Activated naive CD4-positive, alpha-beta T cell treated with anti-CD3 and anti-CD28 coated beads, Interleukin-2, amount 50 U/mL, for 72 hours (primary cell): ENCODE measurements around the gene LAMA3. TPM values are rescaled to one million over a fixed set of nuclear protein-coding genes. Genes with fewer than 3 reads are reported as not detected.
A peak's percentile ranks its signal among the peaks of the same experiment; 100 is the strongest.

Experiments
- ATAC-seq, 2 donors: fragments of 150-1000 bp; cut with Tn5 transposase; 2 replicates each; pipeline ENCODE4 v1.10.0; 2021; ENCODE audit warnings: mild to moderate bottlenecking in 2 of 2, moderate library complexity in 2 of 2
- DNase-seq, 2 donors: peaks; one replicate each; pipeline ENCODE4 v3.0.0; 2021 to 2022; ENCODE audit warnings: low spot score in 2 of 2
- H3K27ac Mint-ChIP-seq, 2 donors: one replicate each; pipeline ENCODE4 v1.8.0; 2022; ENCODE audit warnings: mild to moderate bottlenecking in 2 of 2, mixed read lengths in 2 of 2
- H3K36me3 Mint-ChIP-seq, 2 donors: one replicate each; pipeline ENCODE4 v1.8.0; 2022; ENCODE audit warnings: mixed read lengths in 2 of 2
- H3K9me3 Mint-ChIP-seq, 2 donors: one replicate each; pipeline ENCODE4 v1.8.0; 2022; ENCODE audit warnings: mixed read lengths in 2 of 2
- total RNA-seq, 2 donors: library from RNA; stranded (reverse); gene quantifications; one replicate each; pipeline ENCODE4 v1.2.3, GENCODE V29; 2022

LAMA3 gene
- total RNA-seq, 2 donors from 2014 or later = 0.07 to 0.16 TPM

GRCh38 chr18:23945416-23946079 is 256.3 kb downstream of the LAMA3 start:
- DNase-seq = no peak
- ATAC-seq = no peak
- H3K9me3 Mint-ChIP-seq = no peaks in the 10 kb centered on the region
- no peak overlapping the region for H3K27ac Mint-ChIP-seq
- no peaks in the 10 kb centered on the region for H3K36me3 Mint-ChIP-seq

- ATAC-seq = no peak
- no peaks in the 10 kb centered on the region for H3K36me3 Mint-ChIP-seq
- no peak overlapping the region for H3K27ac Mint-ChIP-seq
- DNase-seq = no peak
- no peaks in the 10 kb centered on the region for H3K9me3 Mint-ChIP-seq
Observed at GRCh38 chr18:23949863-23950262, 260.6 kb downstream of the LAMA3 start.

GRCh38 chr18:23950644-23951043 is 261.4 kb downstream of the LAMA3 start:
- DNase-seq = no peak
- H3K36me3 Mint-ChIP-seq = no peaks in the 10 kb centered on the region
- H3K27ac Mint-ChIP-seq = no peak overlapping the region
- ATAC-seq = no peak
- H3K9me3 Mint-ChIP-seq = no peaks in the 10 kb centered on the region

DNA sequence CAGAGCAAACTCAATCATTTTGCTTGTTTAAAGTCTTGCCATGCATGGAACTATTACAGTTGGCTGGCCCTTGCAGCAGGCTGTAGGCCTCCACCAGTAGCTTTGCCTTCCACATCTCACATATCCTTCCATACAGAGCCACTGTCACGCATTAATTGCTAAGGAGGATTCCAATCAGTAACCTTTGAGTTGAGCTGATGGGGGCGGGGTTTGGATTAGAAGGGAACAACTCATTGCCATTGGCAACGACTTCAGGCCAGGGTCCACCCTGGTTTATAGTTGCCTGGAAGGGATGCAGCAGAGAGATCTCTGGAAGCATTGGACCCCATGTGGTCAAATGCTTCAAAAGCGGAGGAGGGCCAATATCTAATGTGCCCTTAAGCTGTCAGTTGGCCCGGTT is 262.0 kb downstream of the LAMA3 start:
- Mint-ChIP-seq H3K36me3 (no peaks in the 10 kb centered on the region), H3K9me3 (no peaks in the 10 kb centered on the region), H3K27ac (no peak overlapping the region)
- no peak for DNase-seq
- ATAC-seq = no peak

GRCh38 chr18:23953984-23954383 is 264.7 kb downstream of the LAMA3 start:
- ATAC-seq = no peak
- Mint-ChIP-seq H3K27ac (no peak overlapping the region), H3K36me3 (no peaks in the 10 kb centered on the region), H3K9me3 (no peaks in the 10 kb centered on the region)
- no peak for DNase-seq

DNA sequence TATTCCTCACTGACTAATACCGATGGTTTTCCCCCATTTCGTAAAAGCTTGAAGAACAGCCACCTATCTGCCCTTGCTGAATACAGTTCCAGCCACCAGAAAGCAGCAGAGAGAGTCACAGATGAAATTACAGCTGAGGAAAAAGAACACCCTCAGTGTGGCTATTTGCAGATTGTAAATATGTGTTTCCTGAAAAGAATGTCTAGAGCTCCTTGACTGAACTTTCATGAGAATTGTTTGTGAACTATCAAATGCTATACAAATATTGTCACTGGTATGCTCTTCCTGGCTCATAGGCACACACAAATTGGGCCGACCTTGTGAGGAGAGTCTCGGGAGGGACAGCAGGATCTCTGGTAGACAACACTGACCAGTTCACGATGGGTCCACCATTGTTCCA is 267.2 kb downstream of the LAMA3 start:
- Mint-ChIP-seq H3K36me3 (no peaks in the 10 kb centered on the region), H3K27ac (no peak overlapping the region), H3K9me3 (no peaks in the 10 kb centered on the region)
- ATAC-seq (no peak), DNase-seq (no peak)

DNA sequence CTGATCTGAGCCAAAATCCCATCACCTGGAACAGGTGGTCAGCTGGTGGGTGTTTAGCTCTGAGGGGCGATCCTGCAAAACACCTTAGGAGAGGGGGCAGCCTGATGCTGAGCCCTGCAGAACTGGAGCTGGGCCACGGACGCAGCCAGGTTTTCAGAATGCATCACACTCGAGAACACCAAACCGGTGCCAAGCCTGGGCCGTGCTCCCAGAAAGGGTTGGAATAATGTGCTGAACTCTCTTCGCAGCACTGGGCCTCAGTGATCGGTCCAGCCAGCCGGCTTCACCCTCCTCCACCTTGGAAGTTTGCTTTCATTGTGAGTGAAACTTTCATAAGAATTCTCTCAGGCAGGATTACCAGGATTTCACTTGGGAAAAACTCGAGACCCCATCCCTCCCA is 268.8 kb downstream of the LAMA3 start:
- Mint-ChIP-seq H3K36me3 (no peaks in the 10 kb centered on the region), H3K9me3 (no peaks in the 10 kb centered on the region), H3K27ac (no peak overlapping the region)
- ATAC-seq (no peak), DNase-seq (no peak)

DNA sequence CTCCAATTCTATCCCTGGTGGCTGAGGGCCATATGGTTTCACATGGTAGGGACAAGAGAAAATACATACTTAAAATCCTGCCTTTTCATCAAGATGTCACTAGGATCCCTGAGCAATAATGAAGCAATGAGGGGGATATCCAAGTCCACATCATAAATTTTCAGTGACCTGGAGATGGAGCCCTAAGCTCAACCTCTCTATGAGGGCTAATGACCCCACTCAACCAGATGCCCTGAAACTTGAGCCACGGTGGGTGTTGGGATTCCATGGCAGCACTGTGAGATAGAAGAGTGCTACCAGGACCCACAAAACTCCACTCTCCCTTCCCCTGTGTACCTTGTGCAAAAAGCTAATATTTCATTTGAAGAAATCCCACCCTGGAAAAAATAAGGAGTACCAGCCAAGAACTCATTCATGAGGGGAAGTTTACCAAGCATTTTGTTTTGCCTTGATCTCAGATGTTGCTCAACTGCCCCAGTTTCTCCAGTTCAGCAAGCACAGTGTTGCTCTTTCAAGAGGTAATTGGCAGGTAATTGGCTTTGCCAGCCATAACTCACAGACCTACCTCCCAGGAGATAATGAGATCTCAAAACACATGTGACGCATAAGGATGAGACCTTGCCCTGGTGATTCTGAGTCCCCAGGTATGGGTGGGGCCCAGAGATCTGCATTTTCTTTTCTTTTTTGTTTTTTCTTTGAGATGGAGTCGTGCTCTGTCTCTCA is 274.4 kb downstream of the LAMA3 start:
- Mint-ChIP-seq H3K27ac (no peak overlapping the region), H3K36me3 (peaks cover 0 to 9% of the 10 kb centered on the region in 2 donors), H3K9me3 (peaks cover 0 to 3% of the 10 kb centered on the region in 2 donors)
- DNase-seq (no peak), ATAC-seq (no peak)

GRCh38 chr18:23964282-23965238 is 275.3 kb downstream of the LAMA3 start:
- Mint-ChIP-seq H3K36me3 (peaks cover 0 to 9% of the 10 kb centered on the region in 2 donors), H3K27ac (peak overlapping the region; percentile 35 to 75), H3K9me3 (peaks cover 0 to 3% of the 10 kb centered on the region in 2 donors)
- ATAC-seq (peak; percentile 48 to 78), DNase-seq (peak in 1 of 2 donors; percentile 20)

DNA sequence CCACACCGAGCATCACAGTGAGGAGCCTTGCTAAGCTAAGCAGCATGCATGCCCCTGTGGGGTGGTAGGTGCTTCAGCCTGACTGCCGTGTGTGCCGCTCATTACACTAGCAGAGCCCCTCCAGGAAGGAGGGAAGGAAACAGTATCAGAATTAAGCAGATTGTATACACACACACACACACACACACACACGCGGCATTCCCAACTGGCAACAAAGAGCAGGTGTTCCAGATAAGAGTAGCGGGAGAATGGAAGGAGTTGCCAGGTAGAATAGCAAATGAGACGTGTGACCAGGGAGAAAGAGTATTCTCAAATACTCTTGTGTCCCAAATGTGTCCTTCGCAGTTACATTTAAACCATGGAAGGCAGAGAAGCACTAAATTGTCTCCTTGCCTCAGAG is 277.7 kb downstream of the LAMA3 start:
- peak overlapping the region in 1 of 2 donors; percentile 15 for H3K27ac Mint-ChIP-seq
- H3K9me3 Mint-ChIP-seq = peaks cover 0 to 3% of the 10 kb centered on the region in 2 donors
- H3K36me3 Mint-ChIP-seq = peaks cover 0 to 9% of the 10 kb centered on the region in 2 donors
- ATAC-seq = no peak
- DNase-seq = no peak

DNA sequence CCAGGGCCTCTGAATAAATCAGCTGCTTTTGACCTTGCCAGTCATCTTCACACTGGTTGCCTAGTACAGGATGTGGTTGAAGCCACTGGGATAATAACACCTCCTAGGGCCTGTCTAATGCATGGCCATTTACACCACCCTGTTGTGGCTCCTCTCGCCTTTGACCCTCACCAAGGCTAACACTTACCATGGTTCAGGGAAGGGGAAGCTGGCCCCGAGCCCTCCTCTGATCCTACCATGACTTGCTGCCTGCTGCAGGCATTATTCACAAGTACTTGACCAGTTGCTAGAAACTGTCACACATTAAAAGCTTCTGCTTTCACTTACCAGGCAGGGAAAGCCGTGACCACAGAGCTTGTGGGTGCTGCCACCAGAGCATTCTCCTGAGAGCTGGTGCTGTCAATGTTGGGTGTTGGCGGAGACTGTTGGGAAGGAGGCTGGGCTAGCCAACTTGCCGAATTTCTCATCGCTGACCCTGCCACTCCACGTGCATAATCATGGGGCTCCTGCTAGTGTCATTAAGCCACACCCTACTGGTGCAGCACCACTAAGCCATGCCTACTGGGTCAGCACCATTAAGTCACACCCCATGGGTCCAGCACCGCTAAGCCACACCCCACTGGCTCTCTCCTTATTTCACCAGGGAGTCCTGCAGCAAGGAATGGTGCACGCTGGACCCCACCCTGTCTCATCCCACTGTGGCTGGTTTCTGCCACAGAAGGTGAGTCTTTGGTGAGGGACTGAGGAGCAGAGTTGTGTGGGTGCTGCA is 278.3 kb downstream of the LAMA3 start:
- peak; percentile 41 to 84 for ATAC-seq
- peaks cover 0 to 9% of the 10 kb centered on the region in 2 donors for H3K36me3 Mint-ChIP-seq
- peaks cover 0 to 3% of the 10 kb centered on the region in 2 donors for H3K9me3 Mint-ChIP-seq
- peak in 1 of 2 donors; percentile 61 for DNase-seq
- H3K27ac Mint-ChIP-seq = no peak overlapping the region

DNA sequence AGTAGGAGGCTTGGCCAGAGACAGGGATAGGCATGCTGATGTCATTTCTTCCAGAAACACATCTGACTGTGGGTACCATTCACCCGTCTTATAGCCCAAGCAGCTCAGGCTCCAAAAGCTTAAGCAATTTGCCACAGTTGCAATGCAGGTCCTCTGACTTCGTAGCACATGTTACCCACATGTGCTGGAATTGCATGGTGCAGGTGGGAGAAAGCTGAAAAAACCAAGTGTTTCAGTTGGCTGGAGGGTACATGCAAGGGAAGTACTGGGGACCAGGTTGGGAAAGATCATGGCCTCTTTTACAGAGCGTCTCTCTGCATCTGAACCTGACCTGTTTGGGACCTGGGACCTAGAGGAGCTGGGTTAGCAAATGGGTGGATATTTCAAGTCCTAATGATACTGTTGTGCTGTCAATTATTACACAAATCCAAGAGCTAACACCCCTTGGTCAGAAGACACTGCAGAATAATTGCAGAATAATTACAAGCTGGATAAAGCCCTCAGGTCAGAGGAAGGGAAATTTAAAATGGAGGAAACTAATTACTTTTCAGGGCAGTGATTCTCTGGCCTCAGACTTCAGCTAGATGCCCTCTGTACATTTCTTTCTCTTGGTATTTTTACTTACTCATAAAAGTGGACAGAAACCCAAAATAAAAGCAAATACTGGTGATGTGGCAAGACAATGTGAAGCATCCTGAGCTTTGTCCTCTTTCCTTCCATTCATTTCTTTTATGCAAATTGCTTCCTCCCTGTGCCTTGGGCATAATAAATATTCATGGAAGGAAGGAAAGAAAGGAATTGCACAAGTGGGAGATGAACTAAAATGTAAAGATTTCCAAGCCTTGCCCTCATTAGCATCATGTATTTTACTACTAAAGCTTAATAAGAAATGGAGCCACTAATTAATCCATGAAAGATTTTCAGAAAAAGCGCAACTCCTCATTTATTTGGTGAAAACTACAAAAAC is 279.7 kb downstream of the LAMA3 start:
- peaks cover 0 to 8% of the 10 kb centered on the region in 2 donors for H3K36me3 Mint-ChIP-seq
- no peak overlapping the region for H3K27ac Mint-ChIP-seq
- ATAC-seq = no peak
- peaks cover 3 to 7% of the 10 kb centered on the region in 2 donors for H3K9me3 Mint-ChIP-seq
- no peak for DNase-seq

DNA sequence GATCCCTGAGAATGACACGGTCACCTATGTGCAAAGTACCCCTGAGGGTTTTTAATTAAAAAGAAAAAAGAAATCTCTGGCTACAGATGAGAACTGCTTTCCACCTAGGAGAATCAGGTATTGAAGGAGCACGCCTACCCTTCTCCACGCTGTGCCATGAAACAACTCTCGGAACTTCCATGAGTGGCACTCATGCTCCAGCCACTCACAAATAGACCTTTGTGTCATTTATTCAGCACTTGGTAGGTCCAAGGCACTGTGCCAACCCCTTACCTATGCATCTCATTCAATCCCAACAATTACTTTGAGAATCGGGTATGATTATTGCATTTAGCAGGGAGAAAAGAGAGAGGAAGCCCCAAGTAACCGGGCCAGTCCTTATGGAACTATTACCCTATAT is 280.4 kb downstream of the LAMA3 start:
- Mint-ChIP-seq H3K36me3 (peaks cover 0 to 8% of the 10 kb centered on the region in 2 donors), H3K27ac (no peak overlapping the region), H3K9me3 (peaks cover 3 to 12% of the 10 kb centered on the region in 2 donors)
- ATAC-seq = no peak
- DNase-seq = no peak

- ATAC-seq (peak; percentile 36 to 49), DNase-seq (no peak)
- Mint-ChIP-seq H3K36me3 (peaks cover 0 to 9% of the 10 kb centered on the region in 2 donors), H3K27ac (peak overlapping the region in 1 of 2 donors; percentile 66), H3K9me3 (peaks cover 3 to 14% of the 10 kb centered on the region in 2 donors)
Observed at GRCh38 chr18:23970161-23971096, 281.2 kb downstream of the LAMA3 start.
